ENCODE results near the gene UBXN11. TPM values are rescaled to one million over a fixed set of nuclear protein-coding genes. Genes with fewer than 3 reads are reported as not detected.
A peak's percentile ranks its signal among the peaks of the same experiment; 100 is the strongest.
"Not testable (repeated sequence)": the region's sequence is repeated elsewhere in the genome, so short reads cannot be mapped to it uniquely, and the experiment has no call there.

The UBXN11 gene
- total RNA-seq, 1 experiment from 2014 or later = 5.3 TPM

DNA sequence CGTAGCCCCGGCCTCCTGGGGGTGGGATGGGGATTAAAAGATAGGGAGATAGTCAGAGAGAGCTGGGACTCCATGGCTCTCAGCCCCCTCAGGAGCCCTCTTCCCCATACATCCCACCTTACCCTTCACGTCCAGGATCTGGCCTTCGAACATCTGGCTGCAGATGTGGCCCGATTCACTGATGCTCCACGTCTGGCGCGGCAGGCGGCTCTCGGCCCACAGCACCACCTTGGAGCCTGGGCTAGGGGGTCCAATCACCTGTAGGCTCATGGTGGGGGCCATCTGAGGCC lies 15.6 kb upstream of the UBXN11 start:
- Histone ChIP-seq H3K9me3 (replicated peaks) (no peaks in the 10 kb centered on the region), H3K4me3 (no peak overlapping the region), H3K4me1 (no peaks in the 10 kb centered on the region), H3K36me3 (no peaks in the 10 kb centered on the region), H3K27ac (no peak overlapping the region), H3K27me3 (peaks cover 23% of the 10 kb centered on the region)
- DNase-seq = no peak

GRCh38 chr1:26321315-26322041 lies 15.0 kb upstream of the UBXN11 start:
- Histone ChIP-seq H3K27ac (no peak overlapping the region), H3K27me3 (peaks cover 19% of the 10 kb centered on the region), H3K9me3 (replicated peaks) (no peaks in the 10 kb centered on the region), H3K36me3 (no peaks in the 10 kb centered on the region), H3K4me3 (no peak overlapping the region), H3K4me1 (no peaks in the 10 kb centered on the region)
- peak; percentile 89 to 94 for DNase-seq

- H3K27me3 ChIP-seq = peaks cover 19% of the 10 kb centered on the region
- no peaks in the 10 kb centered on the region for H3K9me3 ChIP-seq (replicated peaks)
- DNase-seq = no peak
- no peaks in the 10 kb centered on the region for H3K4me1 ChIP-seq
- no peak overlapping the region for H3K4me3 ChIP-seq
- H3K27ac ChIP-seq = no peak overlapping the region
- H3K36me3 ChIP-seq = no peaks in the 10 kb centered on the region
These were observed 14.5 kb upstream of the UBXN11 start for GRCh38 chr1:26320896-26321295.

- H3K4me1 ChIP-seq = no peaks in the 10 kb centered on the region
- peaks cover 35% of the 10 kb centered on the region for H3K27me3 ChIP-seq
- no peaks in the 10 kb centered on the region for H3K9me3 ChIP-seq (replicated peaks)
- no peak for DNase-seq
- H3K4me3 ChIP-seq = no peak overlapping the region
- no peak overlapping the region for H3K27ac ChIP-seq
- H3K36me3 ChIP-seq = no peaks in the 10 kb centered on the region
These were observed 12.1 kb upstream of the UBXN11 start for GRCh38 chr1:26318338-26319064.

DNA sequence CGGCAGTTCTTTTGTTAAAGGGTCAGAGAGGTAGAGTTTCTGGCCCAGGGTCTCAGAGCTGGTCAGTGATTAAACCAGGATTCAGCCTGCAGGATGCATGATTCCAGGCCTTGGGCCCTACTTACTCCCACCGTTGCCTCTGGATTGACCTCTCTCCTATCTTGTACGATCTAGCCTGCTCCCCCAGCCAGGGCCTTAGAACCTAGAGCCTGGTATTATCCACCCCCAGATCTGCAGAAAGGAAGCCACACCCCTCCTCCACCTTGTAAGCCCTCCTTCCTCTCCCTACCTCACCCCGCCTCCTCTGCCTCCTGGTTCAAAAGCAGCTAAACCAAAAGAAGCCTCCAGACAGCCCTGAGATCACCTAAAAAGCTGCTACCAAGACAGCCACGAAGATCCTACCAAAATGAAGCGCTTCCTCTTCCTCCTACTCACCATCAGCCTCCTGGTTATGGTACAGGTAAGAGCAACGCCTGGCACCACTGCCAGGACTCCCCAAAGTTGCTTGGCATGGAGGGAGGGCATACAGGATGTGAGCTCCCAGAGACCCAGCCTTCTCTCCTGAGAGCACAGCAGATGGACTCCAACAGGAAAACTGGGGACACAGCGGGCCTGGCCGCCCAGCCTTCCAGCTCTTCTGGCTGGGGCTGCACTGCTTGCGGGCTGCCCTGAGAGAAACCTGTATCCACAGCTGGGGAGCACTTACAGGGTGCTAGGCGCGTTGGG lies 11.3 kb upstream of the UBXN11 start, which contains the start of gene CD52:
Gene CD52 (plus strand): TSS at position 347 of the 726 bp plus-strand sequence. CDS start 60 bp downstream, at position 407.
- H3K27ac ChIP-seq = no peak within 1 kb of the TSS
- H3K36me3 ChIP-seq = no peaks in the 10 kb centered on the region
- no peak within 1 kb of the TSS for H3K4me3 ChIP-seq
- H3K4me1 ChIP-seq = no peaks in the 10 kb centered on the region
- DNase-seq = no peak
- H3K27me3 ChIP-seq = peaks cover 35% of the 10 kb centered on the region
- no peaks in the 10 kb centered on the region for H3K9me3 ChIP-seq (replicated peaks)

GRCh38 chr1:26317146-26317545 lies 10.7 kb upstream of the UBXN11 start:
- Histone ChIP-seq H3K4me3 (no peak overlapping the region), H3K9me3 (replicated peaks) (no peaks in the 10 kb centered on the region), H3K27me3 (peaks cover 35% of the 10 kb centered on the region), H3K27ac (no peak overlapping the region), H3K4me1 (no peaks in the 10 kb centered on the region), H3K36me3 (no peaks in the 10 kb centered on the region)
- no peak for DNase-seq

DNA sequence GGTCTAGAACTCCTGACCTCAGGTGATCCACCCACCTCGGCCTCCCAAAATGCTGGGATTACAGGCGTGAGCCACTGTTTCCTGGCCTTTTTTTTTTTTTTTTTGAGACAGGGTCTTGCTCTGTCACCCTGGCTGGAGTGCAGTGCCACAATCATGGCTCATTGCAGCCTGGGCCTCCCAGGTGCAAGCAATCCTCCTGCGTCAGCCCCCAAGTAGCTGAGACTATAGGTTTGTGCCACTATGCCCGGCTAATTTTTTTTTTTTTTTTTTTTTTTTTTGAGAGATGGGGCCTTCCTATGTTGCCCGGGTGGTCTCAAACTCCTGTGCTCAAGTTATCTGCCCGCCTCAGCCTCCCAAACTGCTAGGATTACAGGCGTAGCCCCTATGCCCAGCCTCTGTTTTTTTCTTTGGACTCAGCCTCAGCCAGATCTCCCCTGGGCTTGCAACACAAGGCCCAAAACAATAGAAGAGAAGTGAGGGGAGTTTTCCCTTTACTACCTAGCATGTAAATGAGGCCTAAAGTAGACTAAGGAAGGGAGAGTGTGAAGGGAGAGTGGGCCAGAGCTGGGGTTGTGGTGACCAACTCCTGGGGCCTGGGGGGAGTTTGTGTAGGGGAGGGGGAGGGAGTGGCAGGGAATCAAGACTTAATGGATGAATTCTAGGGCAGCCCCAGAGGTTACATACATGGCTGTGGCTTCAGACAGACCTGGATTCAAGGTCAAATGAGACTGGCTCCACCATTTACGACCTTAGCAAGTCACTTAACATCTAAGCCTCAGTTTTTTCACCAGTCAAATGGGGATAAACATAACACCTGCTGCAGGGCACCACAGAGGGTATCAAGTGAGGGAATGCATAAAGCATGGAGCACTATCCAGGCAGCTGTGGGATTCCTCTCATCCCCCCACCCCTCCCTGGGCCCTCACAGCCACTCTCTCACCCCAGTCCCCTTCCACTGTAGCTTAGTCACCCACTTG lies 9.7 kb upstream of the UBXN11 start:
- no peak for DNase-seq
- Histone ChIP-seq H3K27ac (no peak overlapping the region), H3K9me3 (replicated peaks) (no peaks in the 10 kb centered on the region), H3K27me3 (peaks cover 37% of the 10 kb centered on the region), H3K4me1 (no peaks in the 10 kb centered on the region), H3K36me3 (no peaks in the 10 kb centered on the region), H3K4me3 (no peak overlapping the region)

- Histone ChIP-seq H3K36me3 (no peaks in the 10 kb centered on the region), H3K4me3 (no peak overlapping the region), H3K27ac (no peak overlapping the region), H3K4me1 (no peaks in the 10 kb centered on the region), H3K27me3 (peaks cover 36% of the 10 kb centered on the region), H3K9me3 (replicated peaks) (no peaks in the 10 kb centered on the region)
- no peak for DNase-seq
These were observed 8.1 kb upstream of the UBXN11 start for GRCh38 chr1:26314501-26314900.

GRCh38 chr1:26307966-26308899 lies 1.8 kb upstream of the UBXN11 start:
- DNase-seq; H3K27ac ChIP-seq; H3K4me1 ChIP-seq; H3K9me3 ChIP-seq (replicated peaks); H3K4me3 ChIP-seq; H3K36me3 ChIP-seq: not testable (repeated sequence)
- H3K27me3 ChIP-seq = peaks cover 11% of the 10 kb centered on the region

- Histone ChIP-seq H3K4me1 (peaks cover 12% of the 10 kb centered on the region), H3K27me3 (peaks cover 11% of the 10 kb centered on the region), H3K4me3 (no peak overlapping the region; the same call in 1 of the 2 replicates), H3K36me3 (no peaks in the 10 kb centered on the region), H3K27ac (no peak overlapping the region), H3K9me3 (replicated peaks) (no peaks in the 10 kb centered on the region)
- DNase-seq = no peak
These were observed 936 bp upstream of the UBXN11 start for GRCh38 chr1:26307363-26307781.

- Histone ChIP-seq H3K4me1 (peaks cover 13% of the 10 kb centered on the region), H3K36me3 (no peaks in the 10 kb centered on the region), H3K9me3 (replicated peaks) (no peaks in the 10 kb centered on the region), H3K4me3 (peak overlapping the region; percentile 75), H3K27me3 (peaks cover 9% of the 10 kb centered on the region), H3K27ac (no peak overlapping the region)
- no peak for DNase-seq
These were observed 658 bp downstream of the UBXN11 start for GRCh38 chr1:26305667-26306289.

GRCh38 chr1:26302733-26303405 lies 3.6 kb downstream of the UBXN11 start:
- Histone ChIP-seq H3K4me3 (no peak overlapping the region), H3K4me1 (peaks cover 26% of the 10 kb centered on the region)
- DNase-seq = peak; percentile 37 to 38

More at GRCh38 chr1:26302733-26303405, 3.6 kb downstream of the UBXN11 start:
- H3K9me3 ChIP-seq (replicated peaks) = no peaks in the 10 kb centered on the region
- no peaks in the 10 kb centered on the region; the same call in 1 of the 2 replicates for H3K27me3 ChIP-seq
- H3K27ac ChIP-seq = no peak overlapping the region
- H3K36me3 ChIP-seq = no peaks in the 10 kb centered on the region

All from SJCRH30 (cell line).